WTC11 (cell line): ENCODE results near the gene CYP2U1. TPM values are rescaled to one million over a fixed set of nuclear protein-coding genes. Genes with fewer than 3 reads are reported as not detected.

Experiments used
- ATAC-seq: fragments of 200-7000 bp; cut with Tn5 transposase; 2 replicates; pipeline ENCODE4 v1.10.0; 2021; ENCODE audit warnings: mild to moderate bottlenecking, moderate library complexity
- CTCF ChIA-PET: fragments of 300-600 bp; sonication (Branson Sonifier 250); formaldehyde crosslinking; loops from one replicate; lab custom pipeline; 2021; ENCODE audit warnings: antibody characterized with exemption; lab: Charles Lee
- POLR2A ChIA-PET: fragments of 350-600 bp; sonication (Branson Sonifier 250); formaldehyde crosslinking; loops from one replicate; lab custom pipeline; 2021; ENCODE audit warnings: antibody characterized with exemption; lab: Charles Lee
- DNase-seq: peaks from one replicate; pipeline ENCODE4 v3.0.0; 2021; ENCODE audit warnings: low spot score
- H3K27ac Mint-ChIP-seq: 2 replicates; pipeline ENCODE4 v1.8.0; 2021; ENCODE audit warnings: mixed read lengths
- H3K27me3 Mint-ChIP-seq: 2 replicates; pipeline ENCODE4 v1.8.0; 2021; ENCODE audit warnings: low read depth, mild to moderate bottlenecking, moderate library complexity, mixed read lengths
- H3K36me3 Mint-ChIP-seq: 2 replicates; pipeline ENCODE4 v1.8.0; 2021; ENCODE audit warnings: mixed read lengths
- H3K4me1 Mint-ChIP-seq: 2 replicates; pipeline ENCODE4 v1.8.0; 2022; ENCODE audit warnings: mixed read lengths
- H3K4me3 Mint-ChIP-seq: 2 replicates; pipeline ENCODE4 v1.8.0; 2021; ENCODE audit warnings: mild to moderate bottlenecking, moderate library complexity, mixed read lengths
- H3K9me3 Mint-ChIP-seq: 2 replicates; pipeline ENCODE4 v1.8.0; 2021; ENCODE audit warnings: mixed read lengths
- CREM ChIP-seq: sonication (generic); formaldehyde crosslinking; IDR thresholded peaks from 2 replicates; pipeline ENCODE4 v1.8.1; 2022; ENCODE audit warnings: mild to moderate bottlenecking, missing genetic modification reagents, moderate library complexity
- E2F4 ChIP-seq: sonication (generic); formaldehyde crosslinking; IDR thresholded peaks from 2 replicates; pipeline ENCODE4 v1.8.1; 2022; ENCODE audit warnings: low read depth, mild to moderate bottlenecking, moderate library complexity, missing genetic modification reagents, borderline replicate concordance
- ELF4 ChIP-seq: sonication (generic); formaldehyde crosslinking; IDR thresholded peaks from 2 replicates; pipeline ENCODE4 v1.8.1; 2022; ENCODE audit warnings: low read depth, mild to moderate bottlenecking, moderate library complexity, missing genetic modification reagents
- ERG ChIP-seq: fragments of 250-450 bp; sonication (Bioruptor Pico); IDR thresholded peaks from 2 replicates; pipeline ENCODE4 v1.8.0; 2021; ENCODE audit warnings: mild to moderate bottlenecking
- FOXP1 ChIP-seq: sonication (generic); formaldehyde crosslinking; IDR thresholded peaks from 2 replicates; pipeline ENCODE4 v1.8.0; 2022; ENCODE audit warnings: missing genetic modification reagents, mild to moderate bottlenecking, moderate library complexity, borderline replicate concordance
- GABPB1 ChIP-seq: sonication (generic); formaldehyde crosslinking; IDR thresholded peaks from 2 replicates; pipeline ENCODE4 v1.8.1; 2023; ENCODE audit warnings: mild to moderate bottlenecking, missing genetic modification reagents
- HMGA2 ChIP-seq: fragments of 250-450 bp; sonication (Bioruptor Pico); IDR thresholded peaks from 2 replicates; pipeline ENCODE4 v1.4.0; 2021; ENCODE audit warnings: mild to moderate bottlenecking, moderate library complexity
- HMGXB4 ChIP-seq: sonication (generic); formaldehyde crosslinking; IDR thresholded peaks from 2 replicates; pipeline ENCODE4 v1.8.1; 2023; ENCODE audit warnings: mild to moderate bottlenecking, moderate library complexity, missing genetic modification reagents
- PRDM15 ChIP-seq: sonication (generic); formaldehyde crosslinking; IDR thresholded peaks from 2 replicates; pipeline ENCODE4 v1.8.0; 2022; ENCODE audit warnings: missing genetic modification reagents
- RORB ChIP-seq: fragments of 250-450 bp; sonication (Bioruptor Pico); IDR thresholded peaks from 2 replicates; pipeline ENCODE4 v1.9.0; 2021; ENCODE audit warnings: mild to moderate bottlenecking
- ZBTB21 ChIP-seq: sonication (generic); formaldehyde crosslinking; IDR thresholded peaks from 2 replicates; pipeline ENCODE4 v1.8.1; 2023; ENCODE audit warnings: mild to moderate bottlenecking, missing genetic modification reagents, borderline replicate concordance
- ZNF281 ChIP-seq: sonication (generic); formaldehyde crosslinking; IDR thresholded peaks from 2 replicates; pipeline ENCODE4 v1.8.0; 2023; ENCODE audit warnings: mild to moderate bottlenecking, missing genetic modification reagents
- ZNF317 ChIP-seq: sonication (generic); formaldehyde crosslinking; IDR thresholded peaks from 2 replicates; pipeline ENCODE4 v1.8.1; 2023; ENCODE audit warnings: low read depth, mild to moderate bottlenecking, moderate library complexity, missing genetic modification reagents, borderline replicate concordance
- ZSCAN18 ChIP-seq: fragments of 250-450 bp; sonication (Bioruptor Pico); IDR thresholded peaks from 2 replicates; pipeline ENCODE4 v2.1.2; 2022; ENCODE audit warnings: mild to moderate bottlenecking, moderate library complexity
- total RNA-seq: library from RNA; stranded (reverse); gene quantifications from 3 replicates; pipeline ENCODE4 v1.2.3, GENCODE V29; 2021

CYP2U1 gene
- total RNA-seq, 1 experiment from 2014 or later: 2.9 TPM

- ATAC-seq: no peak
- DNase-seq: no peak
- ChIA-PET CTCF (no interaction called here), POLR2A (no interaction called here)
- Mint-ChIP-seq H3K27ac (no peak overlapping the region), H3K4me3 (no peak overlapping the region), H3K36me3 (no peaks in the 10 kb centered on the region), H3K27me3 (no peaks in the 10 kb centered on the region; the same call in 1 of the 2 replicates), H3K4me1 (no peaks in the 10 kb centered on the region), H3K9me3 (peaks cover 3% of the 10 kb centered on the region)
- TF ChIP-seq PRDM15 (CRISPR knock-in tag): no peak
- no peak for TF ChIP-seq CREM
- no peak for TF ChIP-seq GABPB1 (CRISPR knock-in tag)
- TF ChIP-seq ZBTB21 (CRISPR knock-in tag): no peak
- TF ChIP-seq ELF4: no peak
- TF ChIP-seq ZNF281 (CRISPR knock-in tag): no peak
- no peak for TF ChIP-seq HMGXB4 (CRISPR knock-in tag)
- no peak for TF ChIP-seq ZSCAN18 (CRISPR knock-in tag)
Observed at GRCh38 chr4:107972605-107973004, 41.3 kb downstream of the CYP2U1 start.

- ChIA-PET CTCF (no interaction called here), POLR2A (no interaction called here)
- no peak for DNase-seq
- Mint-ChIP-seq H3K4me3 (no peak overlapping the region), H3K9me3 (no peaks in the 10 kb centered on the region), H3K27ac (no peak overlapping the region), H3K27me3 (no peaks in the 10 kb centered on the region), H3K36me3 (no peaks in the 10 kb centered on the region), H3K4me1 (no peaks in the 10 kb centered on the region)
- no peak for ATAC-seq
- no peak for TF ChIP-seq RORB (CRISPR knock-in tag)
- TF ChIP-seq FOXP1: no peak
- TF ChIP-seq ZBTB21 (CRISPR knock-in tag): no peak
- no peak for TF ChIP-seq HMGA2
- TF ChIP-seq ERG: no peak
- no peak for TF ChIP-seq ZNF317
- no peak for TF ChIP-seq E2F4 (CRISPR knock-in tag)
Observed at GRCh38 chr4:107974523-107974922, 43.2 kb downstream of the CYP2U1 start.
